Measurements from ENCODE around the gene ADGRG3. TPM values are rescaled to one million over a fixed set of nuclear protein-coding genes. Genes with fewer than 3 reads are reported as not detected.

Gene ADGRG3
- total RNA-seq, 1 donor from 2014 or later: 0.36 TPM

DNA sequence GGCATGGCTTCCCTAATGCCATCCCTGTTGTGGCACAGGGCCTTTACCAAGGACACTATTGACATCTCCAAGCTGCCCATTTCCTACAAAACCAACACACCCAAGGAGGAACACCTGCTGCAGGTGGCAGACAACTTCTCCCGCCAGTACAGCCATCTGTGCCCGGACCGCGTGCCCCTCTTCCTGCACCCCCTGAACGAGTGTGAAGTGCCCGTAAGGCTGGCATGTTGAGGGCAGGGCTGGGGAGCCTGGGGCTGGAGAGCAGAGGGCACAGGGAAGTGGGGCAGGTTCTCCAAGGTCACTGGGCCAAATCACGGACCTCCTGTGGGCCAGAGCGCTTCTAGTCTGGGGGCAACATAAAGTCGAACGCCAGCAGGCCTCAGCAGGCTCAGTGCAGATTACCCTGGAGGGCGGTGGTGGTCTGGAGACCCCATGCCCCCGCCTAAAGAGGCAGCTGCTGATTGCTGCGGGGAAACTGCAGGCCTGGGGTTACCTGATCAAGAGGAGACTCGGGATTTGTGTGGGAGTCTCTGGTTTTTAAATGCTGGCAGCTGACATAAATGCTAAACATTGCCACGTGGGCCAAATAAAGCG lies 30.8 kb downstream of the ADGRG3 start:
- H3K27me3 ChIP-seq (ENCODE audit: low read depth): peaks cover 5% of the 10 kb centered on the region
- intact Hi-C loops (cut with micrococcal nuclease): no loop called here
- H3K36me3 ChIP-seq: no peaks in the 10 kb centered on the region
- DNase-seq: no peak
- H3K9me3 ChIP-seq (replicated peaks): no peaks in the 10 kb centered on the region
- TF ChIP-seq, protein P1, sequence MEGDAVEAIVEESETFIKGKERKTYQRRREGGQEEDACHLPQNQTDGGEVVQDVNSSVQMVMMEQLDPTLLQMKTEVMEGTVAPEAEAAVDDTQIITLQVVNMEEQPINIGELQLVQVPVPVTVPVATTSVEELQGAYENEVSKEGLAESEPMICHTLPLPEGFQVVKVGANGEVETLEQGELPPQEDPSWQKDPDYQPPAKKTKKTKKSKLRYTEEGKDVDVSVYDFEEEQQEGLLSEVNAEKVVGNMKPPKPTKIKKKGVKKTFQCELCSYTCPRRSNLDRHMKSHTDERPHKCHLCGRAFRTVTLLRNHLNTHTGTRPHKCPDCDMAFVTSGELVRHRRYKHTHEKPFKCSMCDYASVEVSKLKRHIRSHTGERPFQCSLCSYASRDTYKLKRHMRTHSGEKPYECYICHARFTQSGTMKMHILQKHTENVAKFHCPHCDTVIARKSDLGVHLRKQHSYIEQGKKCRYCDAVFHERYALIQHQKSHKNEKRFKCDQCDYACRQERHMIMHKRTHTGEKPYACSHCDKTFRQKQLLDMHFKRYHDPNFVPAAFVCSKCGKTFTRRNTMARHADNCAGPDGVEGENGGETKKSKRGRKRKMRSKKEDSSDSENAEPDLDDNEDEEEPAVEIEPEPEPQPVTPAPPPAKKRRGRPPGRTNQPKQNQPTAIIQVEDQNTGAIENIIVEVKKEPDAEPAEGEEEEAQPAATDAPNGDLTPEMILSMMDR (IDR thresholded peaks at IDR 0.05; ENCODE audit: borderline replicate concordance): no peak
- no peaks in the 10 kb centered on the region for H3K4me1 ChIP-seq
- no peak overlapping the region for H3K4me3 ChIP-seq
- no peak overlapping the region for H3K27ac ChIP-seq (replicated peaks)

DNA sequence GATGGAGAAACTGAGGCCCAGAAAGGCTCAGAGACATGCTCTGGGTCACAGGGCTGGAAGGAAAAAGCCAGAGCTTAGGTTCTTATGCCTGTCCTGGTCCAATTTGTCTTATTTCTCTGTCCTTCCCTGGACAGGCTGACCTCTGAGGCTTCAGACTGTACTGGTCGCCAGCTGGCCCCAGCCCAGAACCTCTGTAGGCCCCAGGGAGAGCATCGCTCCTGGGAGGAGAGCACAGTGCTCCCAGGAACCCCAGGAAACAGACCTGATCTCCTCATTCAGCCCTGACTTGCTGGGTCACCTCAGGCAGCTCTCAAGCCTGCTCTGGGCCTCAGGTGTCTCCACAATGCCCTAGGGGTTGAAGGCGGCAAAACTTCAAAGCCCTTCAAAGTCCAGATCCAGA lies 31.4 kb downstream of the ADGRG3 start:
- Histone ChIP-seq H3K27ac (replicated peaks) (no peak overlapping the region), H3K27me3 (ENCODE audit: low read depth) (no peaks in the 10 kb centered on the region), H3K4me1 (no peaks in the 10 kb centered on the region), H3K4me3 (no peak overlapping the region), H3K9me3 (replicated peaks) (no peaks in the 10 kb centered on the region), H3K36me3 (no peaks in the 10 kb centered on the region)
- intact Hi-C loops (cut with micrococcal nuclease): no loop called here
- TF ChIP-seq, protein P1 (IDR thresholded peaks at IDR 0.05; ENCODE audit: borderline replicate concordance): no peak
- no peak for DNase-seq

DNA sequence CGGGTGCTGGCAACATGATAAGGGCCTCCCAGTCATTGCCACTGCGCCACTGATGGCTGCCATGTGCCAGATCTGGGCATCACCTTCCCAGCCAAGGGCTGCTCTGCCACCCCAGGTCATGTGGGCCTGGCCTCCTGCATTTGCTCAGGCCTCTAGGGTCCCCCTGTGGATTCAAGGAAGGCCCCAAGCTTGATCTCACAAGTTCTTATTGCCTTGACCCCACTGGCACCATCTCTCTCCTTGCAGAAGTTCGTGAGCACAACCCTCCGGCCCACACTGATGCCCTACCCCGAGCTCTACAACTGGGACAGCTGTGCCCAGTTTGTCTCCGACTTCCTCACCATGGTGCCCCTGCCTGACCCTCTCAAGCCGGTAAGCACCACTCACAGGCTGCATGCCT lies 31.8 kb downstream of the ADGRG3 start:
- no peak overlapping the region for H3K27ac ChIP-seq (replicated peaks)
- TF ChIP-seq, protein P1 (IDR thresholded peaks at IDR 0.05; ENCODE audit: borderline replicate concordance): no peak
- intact Hi-C loops (cut with micrococcal nuclease): no loop called here
- H3K36me3 ChIP-seq: no peaks in the 10 kb centered on the region
- no peaks in the 10 kb centered on the region for H3K9me3 ChIP-seq (replicated peaks)
- DNase-seq: no peak
- H3K4me1 ChIP-seq: no peaks in the 10 kb centered on the region
- H3K4me3 ChIP-seq: no peak overlapping the region
- no peaks in the 10 kb centered on the region for H3K27me3 ChIP-seq (ENCODE audit: low read depth)

DNA sequence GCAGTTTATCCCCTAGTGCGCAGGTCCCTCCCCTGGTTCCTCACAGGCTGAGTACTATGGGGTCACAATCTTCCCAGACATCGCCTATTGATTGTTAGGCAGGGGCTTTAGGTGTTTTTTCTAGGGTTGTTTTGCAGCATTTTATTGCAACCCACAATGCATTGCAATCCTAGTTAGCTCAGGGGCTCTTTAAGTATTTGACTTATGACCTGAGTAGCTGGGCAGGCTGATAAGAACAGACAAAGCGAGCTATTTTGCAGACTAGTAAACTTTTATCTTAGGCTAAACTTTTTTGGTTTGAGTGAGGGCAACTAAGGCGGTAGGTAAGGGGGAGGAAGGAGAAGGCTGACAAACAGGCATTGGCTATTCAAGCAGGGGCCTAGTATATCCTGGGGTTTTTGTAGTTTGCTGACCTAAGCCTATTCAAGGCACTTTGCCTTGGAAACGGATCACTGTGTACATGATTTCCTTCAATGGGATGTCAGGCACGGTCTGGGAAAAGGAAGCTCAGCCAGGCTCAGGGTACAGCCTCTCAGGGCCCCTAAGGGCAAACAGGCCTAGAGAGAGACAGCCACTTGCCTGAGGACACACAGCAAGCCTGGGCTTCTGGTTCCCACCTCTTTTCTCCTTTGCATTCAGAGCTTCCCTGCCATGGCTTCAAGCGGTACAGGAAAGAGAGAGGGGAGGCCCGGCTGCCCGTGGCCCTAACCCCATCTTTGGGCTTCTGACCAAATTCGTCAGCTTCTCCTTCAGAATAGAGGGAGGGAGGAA lies 32.9 kb downstream of the ADGRG3 start:
- no peak for DNase-seq
- intact Hi-C loops (cut with micrococcal nuclease): no loop called here
- H3K4me3 ChIP-seq: no peak overlapping the region
- TF ChIP-seq, protein P1 (IDR thresholded peaks at IDR 0.05; ENCODE audit: borderline replicate concordance): no peak
- H3K36me3 ChIP-seq: no peaks in the 10 kb centered on the region
- H3K4me1 ChIP-seq: no peaks in the 10 kb centered on the region
- H3K27me3 ChIP-seq (ENCODE audit: low read depth): no peaks in the 10 kb centered on the region
- no peaks in the 10 kb centered on the region for H3K9me3 ChIP-seq (replicated peaks)
- no peak overlapping the region for H3K27ac ChIP-seq (replicated peaks)

DNA sequence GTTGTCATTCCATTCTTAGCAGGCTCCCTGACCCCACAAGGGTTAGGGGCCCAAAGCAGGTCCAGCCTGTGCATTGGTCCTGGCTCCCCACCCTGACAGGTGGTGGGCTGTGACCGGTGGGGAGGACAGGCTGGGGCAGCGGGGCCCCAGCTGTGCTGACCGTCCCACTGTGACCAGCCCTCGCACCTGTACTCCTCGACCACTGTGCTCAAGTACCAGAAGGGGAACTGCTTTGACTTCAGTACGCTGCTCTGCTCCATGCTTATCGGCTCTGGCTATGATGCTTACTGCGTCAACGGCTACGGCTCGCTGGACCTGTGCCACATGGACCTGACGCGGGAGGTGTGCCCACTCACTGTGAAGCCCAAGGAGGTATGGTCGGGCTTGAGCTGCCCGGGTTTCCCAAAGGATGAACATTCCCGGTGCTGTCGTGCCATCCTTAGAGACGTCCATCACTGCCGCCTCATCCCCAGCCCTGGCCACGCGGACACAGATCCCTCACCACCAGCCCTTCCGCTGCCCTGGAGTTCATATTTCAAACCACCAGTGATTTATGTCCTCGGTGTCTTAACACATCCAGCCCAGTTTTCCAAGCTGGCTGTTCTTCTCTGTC lies 33.8 kb downstream of the ADGRG3 start:
- TF ChIP-seq, protein P1 (IDR thresholded peaks at IDR 0.05; ENCODE audit: borderline replicate concordance): no peak
- DNase-seq: no peak
- no peaks in the 10 kb centered on the region for H3K4me1 ChIP-seq
- no peaks in the 10 kb centered on the region for H3K9me3 ChIP-seq (replicated peaks)
- H3K36me3 ChIP-seq: no peaks in the 10 kb centered on the region
- no peak overlapping the region for H3K27ac ChIP-seq (replicated peaks)
- H3K27me3 ChIP-seq (ENCODE audit: low read depth): no peaks in the 10 kb centered on the region
- no peak overlapping the region for H3K4me3 ChIP-seq
- intact Hi-C loops (cut with micrococcal nuclease): no loop called here

Measured in left ventricle myocardium inferior (tissue), 1 donor.